Smooth muscle cell (in vitro differentiated cells): ENCODE results near the gene OR2B2. TPM values are rescaled to one million over a fixed set of nuclear protein-coding genes. Genes with fewer than 3 reads are reported as not detected.
A peak's percentile ranks its signal among the peaks of the same experiment; 100 is the strongest.

Experiments used
- DNase-seq: peaks from one replicate; lab custom pipeline; 2025; ENCODE audit not compliant: unreplicated experiment; lab: John Stamatoyannopoulos, UW
- H2AFZ ChIP-seq: fragments of 200-600 bp; sonication (generic); 2 replicates; pipeline ENCODE4 v1.6.0; 2016; ENCODE audit warnings: antibody characterized with exemption, low read depth, mild to moderate bottlenecking
- H3F3A ChIP-seq: fragments of 200-600 bp; sonication (generic); 2 replicates; pipeline ENCODE4 v1.6.0; 2017; ENCODE audit warnings: antibody characterized with exemption, low read depth
- H3K27ac ChIP-seq: fragments of 200-600 bp; sonication (generic); 2 replicates; pipeline ENCODE4 v1.5.1; 2016; ENCODE audit warnings: low read depth, mild to moderate bottlenecking
- H3K27me3 ChIP-seq: fragments of 200-600 bp; sonication (generic); 2 replicates; pipeline ENCODE4 v1.6.1; 2016; ENCODE audit warnings: low read depth, mild to moderate bottlenecking
- H3K36me3 ChIP-seq: fragments of 200-600 bp; sonication (generic); 2 replicates; pipeline ENCODE4 v1.5.1; 2016; ENCODE audit warnings: low read depth
- H3K4me1 ChIP-seq: fragments of 200-600 bp; sonication (generic); 2 replicates; pipeline ENCODE4 v1.5.1; 2016; ENCODE audit warnings: low read depth
- H3K4me2 ChIP-seq: fragments of 200-600 bp; sonication (generic); 2 replicates; pipeline ENCODE4 v1.6.0; 2016; ENCODE audit warnings: mild to moderate bottlenecking
- H3K4me3 ChIP-seq: fragments of 200-600 bp; sonication (generic); 2 replicates; pipeline ENCODE4 v1.5.1; 2016; ENCODE audit warnings: mild to moderate bottlenecking
- H3K79me2 ChIP-seq: fragments of 200-600 bp; sonication (generic); 2 replicates; pipeline ENCODE4 v1.6.0; 2016; ENCODE audit warnings: low read depth, mild to moderate bottlenecking
- H3K9ac ChIP-seq: fragments of 200-600 bp; sonication (generic); 2 replicates; pipeline ENCODE4 v1.6.0; 2016; ENCODE audit warnings: low read depth
- H3K9me3 ChIP-seq: fragments of 200-600 bp; sonication (generic); replicated peaks from 2 replicates; pipeline ENCODE4 v1.5.1; 2016; ENCODE audit warnings: low read depth
- H4K20me1 ChIP-seq: fragments of 200-600 bp; sonication (generic); 2 replicates; pipeline ENCODE4 v1.6.0; 2016; ENCODE audit warnings: low read depth
- WGBS: methylation state at CpG from one replicate; pipeline ENCODE4 v1.1.7; 2016; ENCODE audit warnings: low lambda C conversion rate; 5-methylcytosine and 5-hydroxymethylcytosine counted together
- polyA plus RNA-seq: library from polyadenylated mRNA; unstranded; fragments of >200 nt; fragmentation: Nextera tagmentation; extraction: Ambion mirVana; gene quantifications from 2 replicates; pipeline ENCODE4 v1.2.1, GENCODE V29; 2016
- total RNA-seq: library from RNA; depleted of rRNA; stranded (reverse); fragments of >200 nt; gene quantifications from 2 replicates; pipeline ENCODE4 v1.2.3, GENCODE V29; 2014
- TF ChIP-seq, protein P1 (sequence below): fragments of 200-600 bp; sonication (generic); IDR thresholded peaks from 2 replicates; pipeline ENCODE4 v1.5.1; 2017; ENCODE audit warnings: borderline replicate concordance, mild to moderate bottlenecking, antibody characterized with exemption; ENCODE audit not compliant: insufficient read depth, poor library complexity, severe bottlenecking

The OR2B2 gene
- total and polyA plus RNA-seq, 2 experiments from 2014 or later, result not detected

DNA sequence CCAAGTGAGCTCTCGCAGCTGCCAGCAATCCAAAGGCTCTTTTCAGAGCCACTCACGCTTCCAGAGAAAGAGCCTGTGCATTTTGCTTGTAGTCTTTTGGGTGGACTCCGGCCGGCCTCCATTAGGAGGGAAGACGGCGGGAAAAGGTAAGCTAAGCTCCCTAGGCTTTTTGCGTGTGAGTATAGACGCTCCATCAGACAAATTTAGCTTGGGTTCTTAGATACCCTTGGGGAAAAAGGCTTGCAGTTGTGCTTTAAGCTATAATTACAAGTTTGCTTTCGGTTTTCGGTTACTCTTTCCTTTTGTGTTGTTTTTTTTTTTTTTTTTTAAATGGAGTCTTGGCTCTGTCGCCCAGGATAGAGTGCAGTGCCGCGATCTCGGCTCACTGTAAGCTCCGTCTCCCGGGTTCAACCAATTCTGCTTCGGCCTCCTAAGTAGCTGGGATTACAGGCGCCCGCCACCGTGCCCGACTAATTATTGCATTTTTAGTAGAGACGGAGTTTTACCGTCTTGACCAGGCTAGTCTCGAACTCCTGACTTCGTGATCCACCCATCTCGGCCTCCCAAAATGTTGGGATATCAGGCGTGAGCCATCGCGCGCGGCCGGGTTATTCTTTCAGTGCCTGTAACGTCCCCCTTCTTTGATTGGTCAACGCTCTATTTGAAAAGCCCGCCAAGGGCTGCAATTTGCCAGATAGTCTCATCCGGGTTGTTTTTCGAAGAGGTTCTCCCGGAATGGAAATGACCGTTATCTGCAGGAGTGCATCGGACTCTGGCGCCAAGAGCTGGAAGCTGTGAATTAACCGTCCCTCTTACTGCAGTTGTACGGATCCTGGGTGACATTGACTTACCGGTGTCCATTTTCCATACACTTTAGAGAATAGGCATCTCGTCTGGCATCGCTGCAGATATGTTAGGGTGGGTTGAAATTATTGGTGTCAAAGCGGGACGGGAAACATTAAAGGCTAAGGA, 18.1 kb downstream of the OR2B2 start:
- peak overlapping the region; percentile 96 for H3K4me2 ChIP-seq
- H3K4me1 ChIP-seq, result peaks cover 9% of the 10 kb centered on the region
- H3K4me3 ChIP-seq, result peak overlapping the region; percentile 96
- peak overlapping the region; percentile 100 for H2AFZ ChIP-seq
- no peaks in the 10 kb centered on the region for H3K27me3 ChIP-seq
- H3K36me3 ChIP-seq, result no peaks in the 10 kb centered on the region
- peak; percentile 48 for DNase-seq
- no peaks in the 10 kb centered on the region for H3K9me3 ChIP-seq
- no peaks in the 10 kb centered on the region for H4K20me1 ChIP-seq
- WGBS, result 1% methylated on average over 48 of the region's 48 CpGs
- peaks cover 26% of the 10 kb centered on the region for H3F3A ChIP-seq
- H3K79me2 ChIP-seq, result no peaks in the 10 kb centered on the region
- H3K9ac ChIP-seq, result peak overlapping the region; percentile 85
- H3K27ac ChIP-seq, result peak overlapping the region; percentile 86
- TF ChIP-seq, protein P1, sequence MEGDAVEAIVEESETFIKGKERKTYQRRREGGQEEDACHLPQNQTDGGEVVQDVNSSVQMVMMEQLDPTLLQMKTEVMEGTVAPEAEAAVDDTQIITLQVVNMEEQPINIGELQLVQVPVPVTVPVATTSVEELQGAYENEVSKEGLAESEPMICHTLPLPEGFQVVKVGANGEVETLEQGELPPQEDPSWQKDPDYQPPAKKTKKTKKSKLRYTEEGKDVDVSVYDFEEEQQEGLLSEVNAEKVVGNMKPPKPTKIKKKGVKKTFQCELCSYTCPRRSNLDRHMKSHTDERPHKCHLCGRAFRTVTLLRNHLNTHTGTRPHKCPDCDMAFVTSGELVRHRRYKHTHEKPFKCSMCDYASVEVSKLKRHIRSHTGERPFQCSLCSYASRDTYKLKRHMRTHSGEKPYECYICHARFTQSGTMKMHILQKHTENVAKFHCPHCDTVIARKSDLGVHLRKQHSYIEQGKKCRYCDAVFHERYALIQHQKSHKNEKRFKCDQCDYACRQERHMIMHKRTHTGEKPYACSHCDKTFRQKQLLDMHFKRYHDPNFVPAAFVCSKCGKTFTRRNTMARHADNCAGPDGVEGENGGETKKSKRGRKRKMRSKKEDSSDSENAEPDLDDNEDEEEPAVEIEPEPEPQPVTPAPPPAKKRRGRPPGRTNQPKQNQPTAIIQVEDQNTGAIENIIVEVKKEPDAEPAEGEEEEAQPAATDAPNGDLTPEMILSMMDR, result no peak

DNA sequence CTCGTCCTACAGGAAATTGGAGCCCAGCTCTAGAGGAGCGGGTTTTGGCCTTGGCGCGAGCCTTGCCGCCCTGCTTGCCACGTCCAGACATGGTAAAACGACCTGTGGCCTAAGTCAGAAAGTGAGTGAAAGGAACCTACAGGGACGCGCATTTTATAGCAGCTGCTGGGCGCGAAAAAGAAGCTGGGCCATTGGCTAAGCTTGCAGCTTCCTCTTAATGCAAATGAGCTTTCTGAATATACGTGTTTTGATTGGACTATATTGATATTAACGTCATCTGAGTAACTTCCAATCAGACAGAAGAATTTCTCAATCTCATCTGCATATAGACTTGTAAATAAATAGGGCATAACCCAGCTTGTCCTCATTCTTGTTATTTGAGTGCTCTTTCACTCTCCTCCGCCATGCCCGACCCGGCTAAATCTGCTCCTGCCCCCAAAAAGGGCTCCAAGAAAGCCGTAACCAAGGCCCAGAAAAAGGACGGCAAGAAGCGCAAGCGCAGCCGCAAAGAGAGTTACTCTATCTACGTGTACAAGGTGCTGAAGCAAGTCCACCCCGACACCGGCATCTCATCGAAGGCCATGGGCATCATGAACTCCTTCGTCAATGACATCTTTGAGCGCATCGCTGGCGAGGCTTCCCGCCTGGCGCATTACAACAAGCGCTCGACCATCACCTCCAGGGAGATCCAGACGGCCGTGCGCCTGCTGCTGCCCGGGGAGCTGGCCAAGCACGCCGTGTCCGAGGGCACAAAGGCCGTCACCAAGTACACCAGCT, 18.9 kb downstream of the OR2B2 start:
- H3K27ac ChIP-seq, result peak overlapping the region; percentile 69
- no peaks in the 10 kb centered on the region for H3K79me2 ChIP-seq
- no peaks in the 10 kb centered on the region for H3K27me3 ChIP-seq
- H3K4me2 ChIP-seq, result peak overlapping the region; percentile 96
- WGBS, result under 1% methylated on average over 41 of the region's 41 CpGs
- H3K36me3 ChIP-seq, result no peaks in the 10 kb centered on the region
- TF ChIP-seq, protein P1, result no peak
- peak; percentile 52 for DNase-seq
- peak overlapping the region; percentile 55 for H3K9ac ChIP-seq
- H3K9me3 ChIP-seq, result no peaks in the 10 kb centered on the region
- H3K4me3 ChIP-seq, result peak overlapping the region; percentile 96
- H4K20me1 ChIP-seq, result no peaks in the 10 kb centered on the region
- H3K4me1 ChIP-seq, result peaks cover 14% of the 10 kb centered on the region
- peak overlapping the region; percentile 44 for H2AFZ ChIP-seq
- peaks cover 34% of the 10 kb centered on the region for H3F3A ChIP-seq

DNA sequence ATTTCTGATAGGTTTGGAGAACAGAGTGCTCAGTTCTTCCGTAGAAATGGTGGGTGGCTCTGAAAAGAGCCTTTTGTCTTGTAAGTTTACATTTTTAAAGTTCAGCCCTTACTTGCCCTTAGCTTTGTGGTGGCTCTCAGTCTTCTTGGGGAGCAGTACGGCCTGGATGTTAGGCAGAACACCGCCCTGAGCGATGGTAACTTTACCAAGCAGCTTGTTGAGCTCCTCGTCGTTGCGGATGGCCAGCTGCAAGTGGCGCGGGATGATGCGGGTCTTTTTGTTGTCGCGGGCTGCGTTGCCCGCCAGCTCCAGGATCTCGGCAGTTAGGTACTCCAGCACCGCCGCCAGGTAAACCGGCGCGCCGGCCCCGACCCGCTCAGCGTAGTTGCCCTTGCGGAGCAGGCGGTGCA, 19.5 kb downstream of the OR2B2 start:
- peaks cover 14% of the 10 kb centered on the region for H3K4me1 ChIP-seq
- TF ChIP-seq, protein P1, result no peak
- no peaks in the 10 kb centered on the region for H4K20me1 ChIP-seq
- H3K79me2 ChIP-seq, result no peaks in the 10 kb centered on the region
- peak overlapping the region; percentile 55 for H3K9ac ChIP-seq
- DNase-seq, result no peak
- peak overlapping the region; percentile 96 for H3K4me3 ChIP-seq
- H3K4me2 ChIP-seq, result peak overlapping the region; percentile 85
- H3K9me3 ChIP-seq, result no peaks in the 10 kb centered on the region
- H3K27me3 ChIP-seq, result no peaks in the 10 kb centered on the region
- H3F3A ChIP-seq, result peaks cover 32% of the 10 kb centered on the region
- H2AFZ ChIP-seq, result peak overlapping the region; percentile 20
- peak overlapping the region; percentile 69 for H3K27ac ChIP-seq
- no peaks in the 10 kb centered on the region for H3K36me3 ChIP-seq
- WGBS, result under 1% methylated on average over 26 of the region's 26 CpGs
